SH-SY5Y (cell line): ENCODE results near the gene LRP2.

ENCODE experiments used
- GATA2 ChIP-seq: IDR thresholded peaks from 2 replicates; pipeline ENCODE4 v1.6.1; 2011; ENCODE audit warnings: mild to moderate bottlenecking, low read depth, low read length
- GATA3 ChIP-seq: IDR thresholded peaks from 2 replicates; pipeline ENCODE4 v1.6.1; 2011; ENCODE audit warnings: low read depth, mild to moderate bottlenecking, low read length, moderate library complexity

DNA sequence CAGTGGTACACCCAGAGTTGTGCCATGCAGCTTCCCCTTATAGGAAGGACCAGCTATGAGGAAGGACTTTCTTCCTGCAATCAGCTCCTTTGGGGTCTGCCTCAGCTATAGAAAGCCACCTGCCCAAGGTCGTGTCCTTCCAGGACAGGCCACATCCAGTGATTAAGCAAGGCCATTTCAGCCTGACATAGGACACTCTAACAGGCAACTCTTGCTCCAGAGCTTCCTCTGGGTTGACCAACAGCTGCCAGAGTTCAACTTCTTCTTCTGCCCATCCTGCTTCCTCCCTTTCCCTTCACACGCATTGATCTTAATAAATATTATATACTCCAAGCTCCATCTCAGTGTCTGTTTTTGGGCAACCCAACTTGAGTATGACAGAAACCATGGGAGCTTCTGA is 12.8 kb downstream of the LRP2 start:
- TF ChIP-seq GATA2 (no peak), GATA3 (no peak)
